T-helper 1 cell treated with Interleukin-12 subunit alpha and Interleukin-12 subunit beta and Interleukin-4 antibody, amounts not matched to agents 30 μg/mL and 1 μg/mL, for 36 hours (primary cell): Measurements from ENCODE around the gene ADGB.
"Not testable (repeated sequence)": the region's sequence is repeated elsewhere in the genome, so short reads cannot be mapped to it uniquely, and the experiment has no call there.

Source experiments
- H3K27ac Mint-ChIP-seq: one replicate; pipeline ENCODE4 v1.8.0; 2021; ENCODE audit warnings: mild to moderate bottlenecking, mixed read lengths
- H3K27me3 Mint-ChIP-seq: one replicate; pipeline ENCODE4 v1.8.0; 2021; ENCODE audit warnings: low read depth, mixed read lengths
- H3K36me3 Mint-ChIP-seq: one replicate; pipeline ENCODE4 v1.8.0; 2021; ENCODE audit warnings: low read depth, mixed read lengths
- H3K4me1 Mint-ChIP-seq: one replicate; pipeline ENCODE4 v1.8.0; 2021; ENCODE audit warnings: low read depth, mixed read lengths
- H3K4me3 Mint-ChIP-seq: one replicate; pipeline ENCODE4 v1.8.0; 2021; ENCODE audit warnings: mild to moderate bottlenecking, moderate library complexity, mixed read lengths
- H3K9me3 Mint-ChIP-seq: one replicate; pipeline ENCODE4 v1.8.0; 2021; ENCODE audit warnings: mixed read lengths

ADGB gene

DNA sequence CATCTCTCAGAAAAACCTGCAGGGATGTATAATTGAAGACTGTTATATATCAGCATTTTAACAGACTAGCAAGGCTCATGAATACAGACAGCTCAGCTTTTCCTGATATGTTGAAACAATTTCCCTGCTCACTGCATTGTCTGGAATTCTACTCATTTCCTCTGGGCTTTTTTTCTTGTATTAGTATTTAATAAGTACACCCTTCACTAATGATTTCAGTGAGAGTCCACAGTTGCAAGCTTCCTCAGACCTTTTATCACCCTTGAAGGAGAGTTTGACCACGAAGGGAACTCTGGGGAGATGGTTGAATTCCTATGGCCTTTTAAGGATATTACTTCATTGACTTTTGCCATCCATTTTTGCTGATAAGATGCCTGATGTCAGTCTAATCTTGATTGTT lies 248.7 kb downstream of the ADGB start:
- peaks cover 10% of the 10 kb centered on the region for H3K36me3 Mint-ChIP-seq
- H3K4me1 Mint-ChIP-seq = peaks cover 13% of the 10 kb centered on the region
- no peak overlapping the region for H3K27ac Mint-ChIP-seq
- H3K4me3 Mint-ChIP-seq = no peak overlapping the region
- H3K27me3 Mint-ChIP-seq = peaks cover 4% of the 10 kb centered on the region
- H3K9me3 Mint-ChIP-seq = peaks cover 28% of the 10 kb centered on the region

- peak overlapping the region; percentile 6 for H3K4me3 Mint-ChIP-seq
- H3K9me3 Mint-ChIP-seq = peaks cover 25% of the 10 kb centered on the region
- peaks cover 7% of the 10 kb centered on the region for H3K36me3 Mint-ChIP-seq
- H3K27ac Mint-ChIP-seq = no peak overlapping the region
- peaks cover 15% of the 10 kb centered on the region for H3K4me1 Mint-ChIP-seq
- H3K27me3 Mint-ChIP-seq = peaks cover 4% of the 10 kb centered on the region
These were observed 251.6 kb downstream of the ADGB start for GRCh38 chr6:146850238-146850896.

- H3K9me3 Mint-ChIP-seq = peaks cover 19% of the 10 kb centered on the region
- H3K4me1 Mint-ChIP-seq = peaks cover 15% of the 10 kb centered on the region
- H3K27me3 Mint-ChIP-seq = peaks cover 4% of the 10 kb centered on the region
- H3K4me3 Mint-ChIP-seq = no peak overlapping the region
- H3K36me3 Mint-ChIP-seq = peaks cover 7% of the 10 kb centered on the region
- H3K27ac Mint-ChIP-seq = no peak overlapping the region
These were observed 252.2 kb downstream of the ADGB start for GRCh38 chr6:146850981-146851380.

GRCh38 chr6:146851837-146852236 lies 253.1 kb downstream of the ADGB start:
- no peak overlapping the region for H3K4me3 Mint-ChIP-seq
- H3K9me3 Mint-ChIP-seq = peaks cover 14% of the 10 kb centered on the region
- peak overlapping the region; percentile 26 for H3K27ac Mint-ChIP-seq
- peaks cover 7% of the 10 kb centered on the region for H3K36me3 Mint-ChIP-seq
- peaks cover 4% of the 10 kb centered on the region for H3K27me3 Mint-ChIP-seq
- peaks cover 15% of the 10 kb centered on the region for H3K4me1 Mint-ChIP-seq

GRCh38 chr6:146854521-146855255 lies 255.9 kb downstream of the ADGB start:
- not testable (repeated sequence) for H3K36me3 Mint-ChIP-seq, H3K27ac Mint-ChIP-seq, H3K4me3 Mint-ChIP-seq, H3K27me3 Mint-ChIP-seq, H3K9me3 Mint-ChIP-seq
- H3K4me1 Mint-ChIP-seq = peaks cover 26% of the 10 kb centered on the region

GRCh38 chr6:146855889-146856288 lies 257.1 kb downstream of the ADGB start:
- peaks cover 10% of the 10 kb centered on the region for H3K9me3 Mint-ChIP-seq
- H3K4me3 Mint-ChIP-seq = no peak overlapping the region
- peaks cover 22% of the 10 kb centered on the region for H3K4me1 Mint-ChIP-seq
- H3K27ac Mint-ChIP-seq = no peak overlapping the region
- H3K36me3 Mint-ChIP-seq = peaks cover 3% of the 10 kb centered on the region
- H3K27me3 Mint-ChIP-seq = no peaks in the 10 kb centered on the region

DNA sequence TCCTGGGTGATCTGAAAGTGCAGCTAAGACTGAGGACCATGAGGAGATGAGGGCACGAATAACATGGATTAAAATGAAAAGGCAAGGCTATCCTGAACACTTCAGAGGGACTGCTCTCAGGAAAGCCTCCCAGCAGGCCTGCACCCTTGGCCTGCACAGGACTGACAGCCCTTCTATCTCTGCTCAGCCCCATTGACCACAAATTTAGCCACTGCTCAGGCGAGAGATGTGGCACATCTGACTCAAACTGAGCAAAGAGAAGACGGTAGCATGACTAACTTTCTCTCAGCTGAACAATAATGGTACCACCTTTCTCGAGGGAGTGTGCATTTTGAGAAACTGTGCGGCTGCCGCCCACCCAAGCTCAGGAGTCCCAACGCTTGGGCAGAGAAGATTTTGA lies 257.5 kb downstream of the ADGB start:
- Mint-ChIP-seq H3K9me3 (peaks cover 10% of the 10 kb centered on the region), H3K27me3 (no peaks in the 10 kb centered on the region), H3K36me3 (no peaks in the 10 kb centered on the region), H3K27ac (no peak overlapping the region), H3K4me1 (peaks cover 22% of the 10 kb centered on the region), H3K4me3 (no peak overlapping the region)

DNA sequence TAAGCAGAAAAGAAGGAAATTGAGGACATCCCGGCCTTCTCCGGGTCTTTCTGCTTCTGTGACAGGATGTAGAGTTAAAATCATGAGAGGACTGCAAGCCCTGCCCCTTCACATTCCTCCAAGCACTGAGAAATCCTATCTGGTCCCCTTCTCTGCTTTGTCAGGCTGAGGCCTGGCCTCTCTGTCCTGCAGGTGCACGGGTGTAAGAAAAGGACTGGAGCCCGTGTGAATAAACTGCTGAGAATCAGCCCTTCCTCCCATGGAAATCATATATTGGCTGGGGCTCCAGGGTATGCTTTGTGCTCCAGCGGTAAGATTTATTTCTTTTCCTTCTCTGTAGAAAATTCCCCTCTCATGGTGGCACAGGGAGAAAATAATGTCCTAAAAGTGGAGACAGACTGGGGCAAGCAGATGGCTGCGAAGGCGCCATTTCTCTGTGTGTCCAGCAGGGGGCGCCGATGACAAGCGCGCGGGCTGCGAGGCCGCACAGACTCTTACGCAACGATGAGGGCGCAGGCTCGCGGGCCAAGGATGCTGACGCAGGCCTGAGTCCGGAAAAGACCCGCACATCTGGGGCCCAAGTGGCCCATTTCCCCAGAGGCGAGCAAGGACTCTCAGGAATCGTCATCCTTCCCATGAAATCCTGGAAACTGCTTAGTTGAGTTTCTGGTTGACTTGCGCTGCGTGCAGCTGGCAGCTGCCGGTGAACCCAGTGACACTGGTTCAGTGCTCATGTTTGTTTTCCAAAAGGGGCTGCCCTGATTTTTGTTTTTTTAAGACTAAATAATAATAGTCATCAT lies 258.6 kb downstream of the ADGB start:
- Mint-ChIP-seq H3K4me3 (no peak overlapping the region), H3K9me3 (peaks cover 5% of the 10 kb centered on the region), H3K4me1 (peaks cover 13% of the 10 kb centered on the region), H3K27ac (no peak overlapping the region), H3K36me3 (no peaks in the 10 kb centered on the region), H3K27me3 (no peaks in the 10 kb centered on the region)

DNA sequence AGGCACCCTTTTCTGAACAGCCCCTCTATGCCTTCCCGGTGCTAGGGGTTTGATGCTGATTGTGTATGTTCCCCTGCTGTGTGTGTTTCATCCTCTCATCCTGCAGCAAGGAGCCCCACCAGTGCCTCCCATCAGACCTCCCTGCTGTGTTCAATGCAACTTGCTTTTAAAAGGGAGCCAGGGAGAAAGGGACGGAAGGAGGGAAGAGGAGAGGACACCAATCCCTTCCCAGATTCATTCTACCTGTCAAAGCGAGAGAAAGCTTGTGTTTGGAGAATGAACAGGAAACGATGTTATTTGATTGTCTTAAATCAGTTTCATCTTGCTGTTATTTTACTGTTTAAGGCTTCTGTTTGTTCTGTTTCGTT lies 259.2 kb downstream of the ADGB start:
- H3K27ac Mint-ChIP-seq = no peak overlapping the region
- peaks cover under 1% of the 10 kb centered on the region for H3K9me3 Mint-ChIP-seq
- peaks cover 11% of the 10 kb centered on the region for H3K4me1 Mint-ChIP-seq
- no peaks in the 10 kb centered on the region for H3K27me3 Mint-ChIP-seq
- peak overlapping the region; percentile 51 for H3K4me3 Mint-ChIP-seq
- H3K36me3 Mint-ChIP-seq = no peaks in the 10 kb centered on the region

- H3K4me3 Mint-ChIP-seq = no peak overlapping the region
- peaks cover 11% of the 10 kb centered on the region for H3K4me1 Mint-ChIP-seq
- H3K27ac Mint-ChIP-seq = no peak overlapping the region
- H3K27me3 Mint-ChIP-seq = no peaks in the 10 kb centered on the region
- no peaks in the 10 kb centered on the region for H3K36me3 Mint-ChIP-seq
- H3K9me3 Mint-ChIP-seq = no peaks in the 10 kb centered on the region
These were observed 260.4 kb downstream of the ADGB start for GRCh38 chr6:146859206-146859605.

GRCh38 chr6:146859795-146860495 lies 261.2 kb downstream of the ADGB start:
- no peak overlapping the region for H3K4me3 Mint-ChIP-seq
- no peaks in the 10 kb centered on the region for H3K27me3 Mint-ChIP-seq
- no peaks in the 10 kb centered on the region for H3K36me3 Mint-ChIP-seq
- H3K27ac Mint-ChIP-seq = no peak overlapping the region
- no peaks in the 10 kb centered on the region for H3K9me3 Mint-ChIP-seq
- H3K4me1 Mint-ChIP-seq = peaks cover 11% of the 10 kb centered on the region

DNA sequence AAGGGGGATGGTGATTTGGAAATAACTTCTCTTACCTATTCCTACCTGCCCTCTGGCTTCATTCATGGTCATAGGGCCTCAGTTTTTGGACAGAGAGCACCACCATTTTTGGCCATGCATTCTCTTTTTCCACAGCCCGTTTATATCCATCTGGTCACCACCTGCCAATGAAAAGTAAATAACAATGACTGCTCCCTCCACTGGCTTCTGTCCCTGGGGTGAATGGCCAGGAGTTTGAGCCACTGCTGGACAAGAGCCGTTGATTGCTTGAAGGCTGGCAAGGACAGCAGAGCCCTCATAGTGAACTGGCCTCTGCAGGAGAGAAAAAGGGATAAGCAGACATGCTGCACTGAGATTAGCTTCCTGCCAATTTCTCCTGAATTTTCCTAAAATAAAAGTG lies 261.8 kb downstream of the ADGB start:
- Mint-ChIP-seq H3K9me3 (no peaks in the 10 kb centered on the region), H3K4me3 (no peak overlapping the region), H3K4me1 (peaks cover 11% of the 10 kb centered on the region), H3K27me3 (no peaks in the 10 kb centered on the region), H3K27ac (no peak overlapping the region), H3K36me3 (no peaks in the 10 kb centered on the region)

GRCh38 chr6:146861029-146861563 lies 262.3 kb downstream of the ADGB start:
- no peak overlapping the region for H3K4me3 Mint-ChIP-seq
- H3K27ac Mint-ChIP-seq = no peak overlapping the region
- H3K27me3 Mint-ChIP-seq = no peaks in the 10 kb centered on the region
- H3K4me1 Mint-ChIP-seq = peaks cover 11% of the 10 kb centered on the region
- no peaks in the 10 kb centered on the region for H3K36me3 Mint-ChIP-seq
- H3K9me3 Mint-ChIP-seq = no peaks in the 10 kb centered on the region

GRCh38 chr6:146861716-146862115 lies 262.9 kb downstream of the ADGB start:
- no peaks in the 10 kb centered on the region for H3K27me3 Mint-ChIP-seq
- no peaks in the 10 kb centered on the region for H3K9me3 Mint-ChIP-seq

More at GRCh38 chr6:146861716-146862115, 262.9 kb downstream of the ADGB start:
- H3K4me1 Mint-ChIP-seq = peaks cover 11% of the 10 kb centered on the region
- no peak overlapping the region for H3K27ac Mint-ChIP-seq
- no peak overlapping the region for H3K4me3 Mint-ChIP-seq
- no peaks in the 10 kb centered on the region for H3K36me3 Mint-ChIP-seq
